WTC11 (cell line): ENCODE measurements around the gene DNAJC3. TPM values are rescaled to one million over a fixed set of nuclear protein-coding genes. Genes with fewer than 3 reads are reported as not detected.

Experiments
- ATAC-seq: fragments of 200-7000 bp; cut with Tn5 transposase; 2 replicates; pipeline ENCODE4 v1.10.0; 2021; ENCODE audit warnings: mild to moderate bottlenecking, moderate library complexity
- CTCF ChIA-PET: fragments of 300-600 bp; sonication (Branson Sonifier 250); formaldehyde crosslinking; loops from one replicate; lab custom pipeline; 2021; ENCODE audit warnings: antibody characterized with exemption; lab: Charles Lee
- POLR2A ChIA-PET: fragments of 350-600 bp; sonication (Branson Sonifier 250); formaldehyde crosslinking; loops from one replicate; lab custom pipeline; 2021; ENCODE audit warnings: antibody characterized with exemption; lab: Charles Lee
- DNase-seq: peaks from one replicate; pipeline ENCODE4 v3.0.0; 2021; ENCODE audit warnings: low spot score
- H3K27ac Mint-ChIP-seq: 2 replicates; pipeline ENCODE4 v1.8.0; 2021; ENCODE audit warnings: mixed read lengths
- H3K27me3 Mint-ChIP-seq: 2 replicates; pipeline ENCODE4 v1.8.0; 2021; ENCODE audit warnings: low read depth, mild to moderate bottlenecking, moderate library complexity, mixed read lengths
- H3K36me3 Mint-ChIP-seq: 2 replicates; pipeline ENCODE4 v1.8.0; 2021; ENCODE audit warnings: mixed read lengths
- H3K4me1 Mint-ChIP-seq: 2 replicates; pipeline ENCODE4 v1.8.0; 2022; ENCODE audit warnings: mixed read lengths
- H3K4me3 Mint-ChIP-seq: 2 replicates; pipeline ENCODE4 v1.8.0; 2021; ENCODE audit warnings: mild to moderate bottlenecking, moderate library complexity, mixed read lengths
- H3K9me3 Mint-ChIP-seq: 2 replicates; pipeline ENCODE4 v1.8.0; 2021; ENCODE audit warnings: mixed read lengths
- ATF6 ChIP-seq: sonication (generic); formaldehyde crosslinking; IDR thresholded peaks from 2 replicates; pipeline ENCODE4 v1.8.1; 2023; ENCODE audit warnings: mild to moderate bottlenecking, missing genetic modification reagents
- CBFB ChIP-seq: sonication (generic); formaldehyde crosslinking; IDR thresholded peaks from 2 replicates; pipeline ENCODE4 v1.8.1; 2022; ENCODE audit warnings: mild to moderate bottlenecking, low read depth, missing genetic modification reagents
- E2F1 ChIP-seq: sonication (generic); formaldehyde crosslinking; IDR thresholded peaks from 2 replicates; pipeline ENCODE4 v1.8.0; 2022; ENCODE audit warnings: mild to moderate bottlenecking, missing genetic modification reagents
- ETV6 ChIP-seq: sonication (generic); formaldehyde crosslinking; IDR thresholded peaks from 2 replicates; pipeline ENCODE4 v1.8.1; 2022; ENCODE audit warnings: mild to moderate bottlenecking, missing genetic modification reagents
- GRHL2 ChIP-seq: fragments of 250-450 bp; sonication (Bioruptor Pico); IDR thresholded peaks from 2 replicates; pipeline ENCODE4 v1.8.0; 2022; ENCODE audit warnings: mild to moderate bottlenecking, moderate library complexity; ENCODE audit not compliant: insufficient replicate concordance, severe bottlenecking
- IRF2 ChIP-seq: sonication (generic); formaldehyde crosslinking; IDR thresholded peaks from 2 replicates; pipeline ENCODE4 v1.8.0; 2022; ENCODE audit warnings: low read depth, missing genetic modification reagents, borderline replicate concordance
- JUN ChIP-seq: sonication (generic); formaldehyde crosslinking; IDR thresholded peaks from 2 replicates; pipeline ENCODE4 v1.8.0; 2023; ENCODE audit warnings: mild to moderate bottlenecking, missing genetic modification reagents
- MLX ChIP-seq: sonication (generic); formaldehyde crosslinking; IDR thresholded peaks from 2 replicates; pipeline ENCODE4 v1.8.1; 2023; ENCODE audit warnings: mild to moderate bottlenecking, missing genetic modification reagents, moderate library complexity
- MXD4 ChIP-seq: fragments of 250-450 bp; sonication (Bioruptor Pico); IDR thresholded peaks from 2 replicates; pipeline ENCODE4 v1.8.0; 2021; ENCODE audit warnings: mild to moderate bottlenecking, moderate library complexity, borderline replicate concordance
- NFATC4 ChIP-seq: fragments of 250-450 bp; sonication (Bioruptor Pico); IDR thresholded peaks from 2 replicates; pipeline ENCODE4 v1.9.0; 2021; ENCODE audit warnings: mild to moderate bottlenecking
- NR1H2 ChIP-seq: sonication (generic); formaldehyde crosslinking; IDR thresholded peaks from 2 replicates; pipeline ENCODE4 v1.9.0; 2021; ENCODE audit warnings: mild to moderate bottlenecking, moderate library complexity, missing genetic modification reagents
- NR3C1 ChIP-seq: sonication (generic); formaldehyde crosslinking; conservative IDR thresholded peaks from 2 replicates; pipeline ENCODE4 v1.8.1; 2023; ENCODE audit warnings: low read depth, mild to moderate bottlenecking, missing genetic modification reagents
- PRDM15 ChIP-seq: sonication (generic); formaldehyde crosslinking; IDR thresholded peaks from 2 replicates; pipeline ENCODE4 v1.8.0; 2022; ENCODE audit warnings: missing genetic modification reagents
- TEAD1 ChIP-seq: sonication (generic); formaldehyde crosslinking; IDR thresholded peaks from 2 replicates; pipeline ENCODE4 v1.8.0; 2022; ENCODE audit warnings: mild to moderate bottlenecking, missing genetic modification reagents
- ZBTB43 ChIP-seq: sonication (generic); formaldehyde crosslinking; IDR thresholded peaks from 2 replicates; pipeline ENCODE4 v1.8.1; 2023; ENCODE audit warnings: mild to moderate bottlenecking, missing genetic modification reagents
- ZNF121 ChIP-seq: sonication (generic); formaldehyde crosslinking; IDR thresholded peaks from 2 replicates; pipeline ENCODE4 v1.8.0; 2023; ENCODE audit warnings: missing genetic modification reagents
- ZNF317 ChIP-seq: sonication (generic); formaldehyde crosslinking; IDR thresholded peaks from 2 replicates; pipeline ENCODE4 v1.8.1; 2023; ENCODE audit warnings: low read depth, mild to moderate bottlenecking, moderate library complexity, missing genetic modification reagents, borderline replicate concordance
- ZNF671 ChIP-seq: fragments of 250-450 bp; sonication (Bioruptor Pico); IDR thresholded peaks from 2 replicates; pipeline ENCODE4 v1.8.0; 2021; ENCODE audit warnings: mild to moderate bottlenecking
- ZSCAN18 ChIP-seq: fragments of 250-450 bp; sonication (Bioruptor Pico); IDR thresholded peaks from 2 replicates; pipeline ENCODE4 v2.1.2; 2022; ENCODE audit warnings: mild to moderate bottlenecking, moderate library complexity
- total RNA-seq: library from RNA; stranded (reverse); gene quantifications from 3 replicates; pipeline ENCODE4 v1.2.3, GENCODE V29; 2021

DNAJC3 gene
- total RNA-seq, 1 experiment from 2014 or later = 20.0 TPM

GRCh38 chr13:95813139-95813538 lies 136.2 kb downstream of the DNAJC3 start:
- Mint-ChIP-seq H3K27me3 (no peaks in the 10 kb centered on the region), H3K4me3 (no peak overlapping the region), H3K36me3 (peaks cover 34% of the 10 kb centered on the region), H3K4me1 (no peaks in the 10 kb centered on the region), H3K27ac (no peak overlapping the region), H3K9me3 (peaks cover 27% of the 10 kb centered on the region)
- DNase-seq (no peak), ATAC-seq (no peak)
- ChIA-PET POLR2A (no interaction called here), CTCF (interaction anchor here (0.9 kb wide), 1 partner anchor 189 kb away, joined by 3 read pairs; no protein-coding TSS in a partner anchor)
- TF ChIP-seq ZNF671 (CRISPR knock-in tag) (no peak), ZBTB43 (CRISPR knock-in tag) (no peak), PRDM15 (CRISPR knock-in tag) (no peak)

GRCh38 chr13:95814495-95814894 lies 137.6 kb downstream of the DNAJC3 start:
- ChIA-PET POLR2A (no interaction called here), CTCF (no interaction called here)
- peaks cover 34% of the 10 kb centered on the region for H3K36me3 Mint-ChIP-seq

More at GRCh38 chr13:95814495-95814894, 137.6 kb downstream of the DNAJC3 start:
- Mint-ChIP-seq H3K27me3 (no peaks in the 10 kb centered on the region), H3K27ac (no peak overlapping the region), H3K4me1 (no peaks in the 10 kb centered on the region), H3K9me3 (peaks cover 27% of the 10 kb centered on the region), H3K4me3 (no peak overlapping the region)
- TF ChIP-seq JUN (CRISPR knock-in tag) (no peak), ZNF671 (CRISPR knock-in tag) (no peak), ZNF317 (CRISPR knock-in tag) (no peak), TEAD1 (CRISPR knock-in tag) (no peak), E2F1 (CRISPR knock-in tag) (no peak), NFATC4 (no peak), NR3C1 (CRISPR knock-in tag) (no peak), NR1H2 (CRISPR knock-in tag) (no peak), IRF2 (CRISPR knock-in tag) (no peak), ATF6 (no peak), ZSCAN18 (CRISPR knock-in tag) (no peak), MXD4 (CRISPR knock-in tag) (no peak), CBFB (no peak), GRHL2 (CRISPR knock-in tag) (no peak), PRDM15 (CRISPR knock-in tag) (no peak), MLX (CRISPR knock-in tag) (no peak), ETV6 (CRISPR knock-in tag) (no peak), ZNF121 (CRISPR knock-in tag) (no peak)
- ATAC-seq (no peak), DNase-seq (no peak)
